Measurements from ENCODE around the gene TP53TG3E. TPM values are rescaled to one million over a fixed set of nuclear protein-coding genes. Genes with fewer than 3 reads are reported as not detected.
"Not testable (repeated sequence)": the region's sequence is repeated elsewhere in the genome, so short reads cannot be mapped to it uniquely, and the experiment has no call there.

Gene TP53TG3E, protein sequence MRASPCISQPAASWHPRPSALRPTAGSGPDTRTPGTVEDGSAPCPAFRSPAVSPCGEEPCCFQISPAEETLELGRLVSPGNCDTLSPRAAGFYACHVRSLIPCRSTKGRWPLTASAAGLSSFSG
- not detected in 2 replicates for total RNA-seq

DNA sequence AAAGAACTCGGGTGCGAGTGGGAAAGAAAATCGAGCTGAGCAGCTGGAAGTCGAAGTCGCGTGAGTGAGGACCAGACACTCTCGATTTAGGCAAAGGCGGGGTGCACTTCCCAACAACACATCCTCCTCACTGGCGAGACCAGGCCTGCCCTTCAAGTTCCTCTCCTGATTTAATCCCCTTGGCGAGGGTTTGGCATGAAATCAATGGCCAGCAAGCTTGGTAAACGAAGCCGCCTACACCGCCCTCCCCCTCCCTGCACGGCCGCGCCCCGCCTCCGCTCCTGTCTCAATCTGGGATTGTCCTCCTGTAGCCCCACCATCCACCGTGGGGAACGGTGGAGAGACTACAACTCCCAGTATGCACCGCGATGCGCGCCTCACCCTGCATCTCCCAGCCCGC lies at the start of gene TP53TG3E:
TP53TG3E (plus strand) TSS at position 301 of the 400 bp plus-strand sequence; CDS start at position 369, 68 bp downstream.
- intact Hi-C loops (cut with micrococcal nuclease): not testable (repeated sequence)

DNA sequence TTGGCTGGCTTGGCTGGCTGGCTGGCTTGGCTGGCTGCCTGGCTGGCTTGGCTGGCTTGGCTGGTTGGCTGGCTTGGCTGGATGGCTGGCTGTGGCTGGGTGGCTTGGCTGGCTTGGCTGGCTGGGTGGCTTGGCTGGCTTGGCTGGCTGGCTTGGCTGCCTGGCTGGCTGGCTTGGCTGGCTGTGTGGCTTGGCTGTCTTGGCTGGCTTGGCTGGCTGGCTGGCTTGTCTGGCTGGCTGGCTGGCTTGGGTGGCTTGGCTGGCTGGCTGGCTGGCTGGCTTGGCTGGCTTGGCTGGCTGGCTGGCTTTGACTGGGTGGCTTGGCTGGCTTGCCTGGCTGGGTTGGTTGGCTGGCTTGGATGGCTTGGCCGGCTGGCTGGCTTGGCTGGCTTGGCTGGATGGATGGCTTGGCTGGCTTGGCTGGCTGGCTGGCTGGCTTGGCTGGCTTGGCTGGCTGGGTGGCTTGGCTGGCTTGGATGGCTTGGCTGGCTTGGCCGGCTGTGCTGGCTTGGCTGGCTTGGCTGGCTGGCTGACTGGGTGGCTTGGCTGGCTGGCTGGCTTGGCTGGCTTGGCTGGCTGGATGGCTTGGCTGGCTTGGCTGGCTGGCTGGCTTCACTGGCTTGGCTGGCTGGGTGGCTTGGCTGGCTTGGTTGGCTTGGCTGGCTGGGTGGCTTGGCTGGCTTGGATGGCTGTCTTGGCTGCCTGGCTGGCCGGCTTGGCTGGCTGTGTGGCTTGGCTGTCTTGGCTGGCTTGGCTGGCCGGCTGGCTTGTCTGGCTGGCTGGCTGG lies 32.3 kb downstream of the TP53TG3E start:
- intact Hi-C loops (cut with micrococcal nuclease): not testable (repeated sequence)

DNA sequence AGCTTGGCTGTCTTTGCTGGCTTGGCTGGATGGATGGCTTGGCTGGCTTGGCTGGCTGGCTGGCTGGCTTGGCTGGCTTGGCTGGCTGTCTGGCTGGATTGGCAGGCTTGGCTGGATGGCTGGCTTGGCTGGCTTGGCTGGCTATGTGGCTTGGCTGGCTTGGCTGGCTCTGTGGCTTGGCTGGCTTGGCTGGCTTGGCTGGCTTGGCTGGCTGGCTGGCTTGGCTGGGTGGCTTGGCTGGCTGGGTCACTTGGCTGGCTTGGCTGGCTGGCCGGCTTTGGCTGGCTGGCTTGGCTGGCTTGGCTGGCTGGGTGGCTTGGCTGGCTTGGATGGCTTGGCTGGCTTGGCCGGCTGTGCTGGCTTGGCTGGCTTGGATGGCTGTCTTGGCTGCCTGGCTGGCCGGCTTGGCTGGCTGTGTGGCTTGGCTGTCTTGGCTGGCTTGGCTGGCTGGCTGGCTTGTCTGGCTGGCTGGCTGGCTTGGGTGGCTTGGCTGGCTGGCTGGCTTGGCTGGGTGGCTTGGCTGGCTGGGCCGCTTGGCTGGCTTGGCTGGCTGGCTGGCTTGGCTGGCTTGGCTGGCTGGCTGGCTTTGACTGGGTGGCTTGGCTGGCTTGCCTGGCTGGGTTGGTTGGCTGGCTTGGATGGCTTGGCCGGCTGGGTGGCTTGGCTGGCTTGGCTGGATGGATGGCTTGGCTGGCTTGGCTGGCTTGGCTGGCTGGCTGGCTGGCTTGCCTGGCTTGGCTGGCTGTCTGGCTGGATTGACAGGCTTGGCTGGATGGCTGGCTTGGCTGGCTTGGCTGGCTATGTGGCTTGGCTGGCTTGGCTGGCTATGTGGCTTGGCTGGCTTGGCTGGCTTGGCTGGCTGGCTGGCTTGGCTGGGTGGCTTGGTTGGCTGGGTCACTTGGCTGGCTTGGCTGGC lies 33.8 kb downstream of the TP53TG3E start:
- intact Hi-C loops (cut with micrococcal nuclease): not testable (repeated sequence)

DNA sequence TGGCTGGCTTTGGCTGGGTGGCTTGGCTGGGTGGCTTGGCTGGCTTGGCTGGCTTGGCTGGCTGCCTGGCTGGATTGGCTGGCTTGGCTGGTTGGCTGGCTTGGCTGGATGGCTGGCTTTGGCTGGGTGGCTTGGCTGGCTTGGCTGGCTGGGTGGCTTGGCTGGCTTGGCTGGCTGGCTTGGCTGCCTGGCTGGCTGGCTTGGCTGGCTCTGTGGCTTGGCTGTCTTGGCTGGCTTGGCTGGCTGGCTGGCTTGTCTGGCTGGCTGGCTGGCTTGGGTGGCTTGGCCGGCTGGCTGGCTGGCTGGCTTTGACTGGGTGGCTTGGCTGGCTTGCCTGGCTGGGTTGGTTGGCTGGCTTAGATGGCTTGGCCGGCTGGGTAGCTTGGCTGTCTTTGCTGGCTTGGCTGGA lies 34.4 kb downstream of the TP53TG3E start:
- intact Hi-C loops (cut with micrococcal nuclease): not testable (repeated sequence)

DNA sequence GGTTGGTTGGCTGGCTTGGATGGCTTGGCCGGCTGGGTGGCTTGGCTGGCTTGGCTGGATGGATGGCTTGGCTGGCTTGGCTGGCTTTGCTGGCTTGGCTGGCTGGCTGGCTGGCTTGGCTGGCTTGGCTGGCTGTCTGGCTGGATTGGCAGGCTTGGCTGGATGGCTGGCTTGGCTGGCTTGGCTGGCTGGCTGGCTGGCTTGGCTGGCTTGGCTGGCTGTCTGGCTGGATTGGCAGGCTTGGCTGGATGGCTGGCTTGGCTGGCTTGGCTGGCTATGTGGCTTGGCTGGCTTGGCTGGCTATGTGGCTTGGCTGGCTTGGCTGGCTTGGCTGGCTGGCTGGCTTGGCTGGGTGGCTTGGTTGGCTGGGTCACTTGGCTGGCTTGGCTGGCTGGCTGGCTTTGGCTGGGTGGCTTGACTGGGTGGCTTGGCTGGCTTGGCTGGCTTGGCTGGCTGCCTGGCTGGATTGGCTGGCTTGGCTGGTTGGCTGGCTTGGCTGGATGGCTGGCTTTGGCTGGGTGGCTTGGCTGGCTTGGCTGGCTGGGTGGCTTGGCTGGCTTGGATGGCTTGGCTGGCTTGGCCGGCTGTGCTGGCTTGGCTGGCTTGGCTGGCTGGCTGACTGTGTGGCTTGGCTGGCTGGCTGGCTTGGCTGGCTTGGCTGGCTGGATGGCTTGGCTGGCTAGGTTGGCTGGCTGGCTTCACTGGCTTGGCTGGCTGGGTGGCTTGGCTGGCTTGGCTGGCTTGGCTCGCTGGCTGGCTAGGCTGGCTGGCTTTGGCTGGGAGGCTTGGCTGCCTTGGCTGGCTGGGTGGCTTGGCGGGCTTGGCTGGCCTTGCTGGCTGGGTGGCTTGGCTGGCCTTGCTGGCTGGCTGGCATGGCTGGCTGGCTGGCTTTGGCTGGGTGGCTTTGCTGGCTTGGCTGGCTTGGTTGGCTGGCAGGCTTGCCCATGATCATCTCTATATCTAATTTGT lies 35.3 kb downstream of the TP53TG3E start:
- intact Hi-C loops (cut with micrococcal nuclease): not testable (repeated sequence)

Other genes with a start within 250 kb of the TP53TG3E start
- not detected in 2 replicates for gene TP53TG3C, start 110.1 kb upstream of the TP53TG3E start, total RNA-seq
- gene TP53TG3B, start 56.5 kb downstream of the TP53TG3E start, total RNA-seq: not detected in 2 replicates
- not detected in 2 replicates for gene TP53TG3F, start 155.3 kb downstream of the TP53TG3E start, total RNA-seq